ENCODE measurements around the gene IQSEC1. TPM values are rescaled to one million over a fixed set of nuclear protein-coding genes. Genes with fewer than 3 reads are reported as not detected.
A peak's percentile ranks its signal among the peaks of the same experiment; 100 is the strongest.

Gene IQSEC1
- total RNA-seq, 1 donor from 2014 or later = 148 TPM

GRCh38 chr3:12963231-12963896 lies 109.9 kb downstream of the IQSEC1 start:
- Histone ChIP-seq H3K9me3 (no peaks in the 10 kb centered on the region), H3K4me1 (peaks cover 50 to 79% of the 10 kb centered on the region in 2 donors), H3K36me3 (no peaks in the 10 kb centered on the region), H3K27ac (peak overlapping the region; percentile 89 to 92), H3K4me3 (no peak overlapping the region), H3K27me3 (no peaks in the 10 kb centered on the region)
- TF ChIP-seq CTCF (IDR thresholded peaks at IDR 0.05) = no peak
- DNase-seq (ENCODE audit: low spot score in 2 of 2) = no peak
- intact Hi-C loops (cut with DNase I) = no loop called here

GRCh38 chr3:12962292-12962691 lies 110.9 kb downstream of the IQSEC1 start:
- Histone ChIP-seq H3K27ac (peak overlapping the region; percentile 89 to 92), H3K9me3 (no peaks in the 10 kb centered on the region), H3K4me1 (peaks cover 56 to 85% of the 10 kb centered on the region in 2 donors), H3K4me3 (no peak overlapping the region), H3K27me3 (no peaks in the 10 kb centered on the region), H3K36me3 (no peaks in the 10 kb centered on the region)
- intact Hi-C loops (cut with DNase I) = no loop called here
- no peak for DNase-seq (ENCODE audit: low spot score in 2 of 2)
- TF ChIP-seq CTCF (IDR thresholded peaks at IDR 0.05) = no peak

GRCh38 chr3:12961697-12962036 lies 111.6 kb downstream of the IQSEC1 start:
- Histone ChIP-seq H3K4me3 (no peak overlapping the region), H3K4me1 (peaks cover 58 to 91% of the 10 kb centered on the region in 2 donors), H3K9me3 (no peaks in the 10 kb centered on the region), H3K27ac (peak overlapping the region; percentile 89 to 92), H3K36me3 (no peaks in the 10 kb centered on the region), H3K27me3 (no peaks in the 10 kb centered on the region)
- no peak for DNase-seq (ENCODE audit: low spot score in 2 of 2)
- no peak for TF ChIP-seq CTCF (IDR thresholded peaks at IDR 0.05)
- intact Hi-C loops (cut with DNase I) = no loop called here

- TF ChIP-seq CTCF (IDR thresholded peaks at IDR 0.05) = no peak
- DNase-seq (ENCODE audit: low spot score in 2 of 2) = no peak
- H3K36me3 ChIP-seq = no peaks in the 10 kb centered on the region
- H3K9me3 ChIP-seq = no peaks in the 10 kb centered on the region
- H3K27ac ChIP-seq = peak overlapping the region; percentile 89 to 92
- peaks cover 57 to 93% of the 10 kb centered on the region in 2 donors for H3K4me1 ChIP-seq
- intact Hi-C loops (cut with DNase I) = no loop called here
- no peak overlapping the region for H3K4me3 ChIP-seq
- no peaks in the 10 kb centered on the region for H3K27me3 ChIP-seq
These were observed 112.1 kb downstream of the IQSEC1 start for GRCh38 chr3:12961007-12961696.

GRCh38 chr3:12960497-12960896 lies 112.7 kb downstream of the IQSEC1 start:
- intact Hi-C loops (cut with DNase I) = no loop called here
- H3K27ac ChIP-seq = peak overlapping the region; percentile 89 to 92
- no peak overlapping the region for H3K4me3 ChIP-seq
- H3K27me3 ChIP-seq = no peaks in the 10 kb centered on the region
- peaks cover 61 to 94% of the 10 kb centered on the region in 2 donors for H3K4me1 ChIP-seq
- TF ChIP-seq CTCF (IDR thresholded peaks at IDR 0.05) = no peak
- H3K9me3 ChIP-seq = no peaks in the 10 kb centered on the region
- H3K36me3 ChIP-seq = no peaks in the 10 kb centered on the region
- no peak for DNase-seq (ENCODE audit: low spot score in 2 of 2)
